ENCODE measurements around the gene MAMDC4. TPM values are rescaled to one million over a fixed set of nuclear protein-coding genes. Genes with fewer than 3 reads are reported as not detected.

Gene MAMDC4
- total and polyA plus RNA-seq, 12 donors: 4.1 to 45.4 (median 8.3) TPM

GRCh38 chr9:136861874-136862457 is 9.8 kb downstream of the MAMDC4 start:
- H3K4me3 ChIP-seq: no peak overlapping the region
- H3K9me3 ChIP-seq: no peaks in the 10 kb centered on the region
- H3K36me3 ChIP-seq: peaks cover 3 to 59% (median 24%) of the 10 kb centered on the region in 9 donors
- H3K27me3 ChIP-seq: no peaks in the 10 kb centered on the region
- DNase-seq: no peak
- intact Hi-C loops (cut with DNase I): loop anchor here in 1 of 10 donors (10.0 kb wide), 1 partner anchor 63 kb away; no protein-coding TSS in a partner anchor
- no peak overlapping the region for H3K27ac ChIP-seq
- TF ChIP-seq, protein P1, sequence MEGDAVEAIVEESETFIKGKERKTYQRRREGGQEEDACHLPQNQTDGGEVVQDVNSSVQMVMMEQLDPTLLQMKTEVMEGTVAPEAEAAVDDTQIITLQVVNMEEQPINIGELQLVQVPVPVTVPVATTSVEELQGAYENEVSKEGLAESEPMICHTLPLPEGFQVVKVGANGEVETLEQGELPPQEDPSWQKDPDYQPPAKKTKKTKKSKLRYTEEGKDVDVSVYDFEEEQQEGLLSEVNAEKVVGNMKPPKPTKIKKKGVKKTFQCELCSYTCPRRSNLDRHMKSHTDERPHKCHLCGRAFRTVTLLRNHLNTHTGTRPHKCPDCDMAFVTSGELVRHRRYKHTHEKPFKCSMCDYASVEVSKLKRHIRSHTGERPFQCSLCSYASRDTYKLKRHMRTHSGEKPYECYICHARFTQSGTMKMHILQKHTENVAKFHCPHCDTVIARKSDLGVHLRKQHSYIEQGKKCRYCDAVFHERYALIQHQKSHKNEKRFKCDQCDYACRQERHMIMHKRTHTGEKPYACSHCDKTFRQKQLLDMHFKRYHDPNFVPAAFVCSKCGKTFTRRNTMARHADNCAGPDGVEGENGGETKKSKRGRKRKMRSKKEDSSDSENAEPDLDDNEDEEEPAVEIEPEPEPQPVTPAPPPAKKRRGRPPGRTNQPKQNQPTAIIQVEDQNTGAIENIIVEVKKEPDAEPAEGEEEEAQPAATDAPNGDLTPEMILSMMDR (IDR thresholded peaks at IDR 0.05): no peak
- no peak for ATAC-seq
- H3K4me1 ChIP-seq: peaks cover 9 to 42% (median 30%) of the 10 kb centered on the region in 9 donors
- 88 to 89% methylated on average over 26 of the region's 26 CpGs for WGBS, 2 donors

DNA sequence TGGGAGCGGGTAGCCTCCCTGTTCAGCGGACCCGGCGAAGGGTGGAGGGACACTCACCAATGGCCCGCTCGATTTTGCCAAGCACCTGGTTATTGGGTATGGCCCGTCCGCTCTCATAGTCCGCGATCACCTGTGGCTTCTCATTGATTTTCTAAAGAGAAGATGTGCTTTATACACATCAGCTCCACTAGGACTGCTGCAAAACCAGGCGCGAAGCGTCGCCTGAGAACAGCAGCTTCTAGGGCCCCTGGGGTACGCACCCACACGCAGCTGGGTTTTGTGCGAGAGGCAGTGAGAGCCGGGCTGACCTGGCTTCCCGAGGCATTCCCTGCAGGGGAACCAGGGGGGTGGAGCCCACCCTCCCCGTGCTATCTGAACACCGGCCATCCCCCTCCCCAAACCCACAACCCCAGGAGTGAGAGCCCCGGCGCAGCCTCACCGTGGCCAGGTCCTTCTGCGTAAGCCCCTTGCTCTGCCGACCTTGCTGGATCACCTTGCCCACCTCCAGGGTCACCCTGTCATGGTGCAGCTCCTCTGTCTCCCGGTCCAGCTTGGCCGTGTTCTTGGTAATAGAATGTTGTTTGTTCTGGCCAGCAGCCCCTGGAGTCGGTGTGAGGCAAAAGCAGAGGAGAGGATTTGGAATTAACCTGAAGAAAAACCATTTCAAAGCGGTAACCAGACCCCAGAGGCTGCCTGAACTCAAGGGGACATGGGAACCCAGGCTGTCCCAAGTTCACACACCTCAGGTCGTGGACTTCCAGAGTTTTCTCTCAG is 10.9 kb downstream of the MAMDC4 start:
- H3K9me3 ChIP-seq: no peaks in the 10 kb centered on the region
- H3K4me1 ChIP-seq: peaks cover 9 to 47% (median 32%) of the 10 kb centered on the region in 9 donors
- DNase-seq (no peak), ATAC-seq (no peak)
- no peak overlapping the region for H3K4me3 ChIP-seq
- intact Hi-C loops (cut with DNase I): loop anchor here in 1 of 10 donors (10.0 kb wide), 1 partner anchor 62 kb away; no protein-coding TSS in a partner anchor
- peaks cover 3 to 59% (median 24%) of the 10 kb centered on the region in 9 donors for H3K36me3 ChIP-seq
- 90 to 91% methylated on average over 31 of the region's 31 CpGs for WGBS, 2 donors
- H3K27me3 ChIP-seq: no peaks in the 10 kb centered on the region
- TF ChIP-seq, protein P1 (IDR thresholded peaks at IDR 0.05): no peak
- no peak overlapping the region for H3K27ac ChIP-seq

GRCh38 chr9:136863623-136864273 is 11.6 kb downstream of the MAMDC4 start:
- H3K9me3 ChIP-seq: no peaks in the 10 kb centered on the region
- ATAC-seq (no peak), DNase-seq (no peak)
- peaks cover 3 to 55% (median 24%) of the 10 kb centered on the region in 9 donors for H3K36me3 ChIP-seq
- no peak overlapping the region for H3K27ac ChIP-seq
- intact Hi-C loops (cut with DNase I): loop anchor here in 1 of 10 donors (10.0 kb wide), 1 partner anchor 61 kb away; no protein-coding TSS in a partner anchor
- WGBS, 2 donors: 84 to 86% methylated on average over 12 of the region's 12 CpGs
- TF ChIP-seq, protein P1 (IDR thresholded peaks at IDR 0.05): no peak
- no peaks in the 10 kb centered on the region for H3K27me3 ChIP-seq
- H3K4me1 ChIP-seq: peaks cover 9 to 43% (median 31%) of the 10 kb centered on the region in 9 donors
- no peak overlapping the region for H3K4me3 ChIP-seq

Data from heart right ventricle (tissue), 16 donors.